GM12892 (cell line): ENCODE data around the gene GPX4.

Experiments
- POLR2A ChIP-seq: IDR thresholded peaks from 2 replicates; pipeline ENCODE4 v1.6.1; 2011; ENCODE audit warnings: low read depth, low read length, control low read depth
- POLR2AphosphoS5 ChIP-seq: IDR thresholded peaks from 2 replicates; pipeline ENCODE4 v1.6.1; 2011; ENCODE audit warnings: low read depth, low read length, control low read depth

DNA sequence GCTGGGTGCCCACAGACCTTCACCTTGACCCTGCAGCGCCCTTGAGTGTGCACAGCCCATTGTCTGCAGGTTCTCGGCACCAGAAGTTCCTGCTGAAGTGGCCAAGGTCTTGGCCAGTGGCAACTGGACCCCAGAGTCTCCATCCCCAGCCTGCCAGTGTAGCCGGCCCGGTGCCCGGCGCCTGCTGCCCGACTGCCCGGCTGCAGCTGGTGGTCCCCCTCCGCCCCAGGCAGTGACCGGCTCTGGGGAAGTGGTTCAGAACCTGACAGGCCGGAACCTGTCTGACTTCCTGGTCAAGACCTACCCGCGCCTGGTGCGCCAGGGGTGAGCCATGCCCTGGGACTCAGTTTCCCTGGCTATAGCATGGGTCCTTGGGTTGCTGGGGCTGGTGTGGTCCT, 48.8 kb upstream of the GPX4 start:
- TF ChIP-seq POLR2A (no peak), POLR2AphosphoS5 (no peak)
